Fibroblast of skin of left quadriceps (primary cell): ENCODE data around the gene CATSPERB.
"Not testable (repeated sequence)": the region's sequence is repeated elsewhere in the genome, so short reads cannot be mapped to it uniquely, and the experiment has no call there.

Experiments used
- DNase-seq, 2 experiments: peaks; one replicate each; pipeline ENCODE4 v3.0.0-alpha.2; 2013; ENCODE audit warnings: low read depth in 2 of 2

The CATSPERB gene

DNA sequence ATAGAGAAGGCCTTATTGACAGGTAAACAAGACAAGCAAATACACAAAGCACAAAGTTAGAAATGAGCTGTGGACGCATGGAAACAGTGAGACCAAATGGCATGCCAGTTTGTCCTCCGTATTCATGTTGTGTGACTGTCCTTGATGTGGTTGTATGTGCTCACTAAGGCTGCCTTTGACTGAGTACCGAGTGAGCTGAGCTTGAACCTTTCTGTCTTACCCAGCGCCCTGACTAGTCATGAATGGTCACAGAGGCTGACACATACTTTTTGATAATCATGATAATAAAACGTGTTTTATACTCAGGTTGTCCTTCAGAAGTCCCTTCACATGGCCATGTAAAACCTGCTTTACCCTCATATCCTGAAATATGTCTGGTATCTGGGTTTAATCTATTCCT lies 553 bp upstream of the CATSPERB start:
- DNase-seq: no peak

DNA sequence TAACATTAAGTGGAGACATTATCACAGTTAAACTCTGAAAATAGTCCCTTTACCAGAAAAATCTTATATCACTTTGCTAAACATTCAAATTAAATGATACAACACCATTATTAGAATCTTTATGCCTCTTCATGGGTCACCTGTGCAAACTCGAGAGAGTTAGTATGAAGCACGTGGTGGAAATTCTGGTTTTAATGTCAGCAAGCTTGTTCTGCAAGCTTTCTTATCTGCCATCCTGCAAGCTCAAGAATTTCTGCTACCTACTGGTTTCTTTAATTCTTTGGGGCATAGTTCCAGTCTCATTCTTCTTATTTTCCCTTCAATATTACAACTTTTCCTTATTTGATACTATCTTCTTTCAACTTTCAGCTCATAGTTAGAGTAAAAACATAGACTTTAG lies 868 bp downstream of the CATSPERB start:
- DNase-seq: no peak

DNA sequence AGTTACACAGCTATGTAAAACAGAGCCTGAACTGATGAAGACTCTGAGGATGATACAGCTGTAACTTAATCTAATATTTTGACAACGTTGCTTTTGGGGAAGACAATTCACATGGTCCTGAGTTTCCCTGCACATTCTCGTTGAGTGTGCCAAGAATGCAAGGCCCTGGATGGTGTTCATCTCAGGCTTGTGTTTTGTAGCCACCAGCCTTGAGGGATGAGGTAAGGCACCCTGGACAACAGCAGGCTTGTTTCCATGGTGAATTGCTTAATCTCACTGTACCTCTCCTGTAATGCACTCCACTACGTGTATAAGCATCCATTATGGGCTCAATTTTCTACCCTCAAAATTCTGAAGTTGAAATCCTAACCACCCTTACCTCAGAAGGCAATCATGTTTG lies 2.1 kb downstream of the CATSPERB start:
- no peak for DNase-seq

DNA sequence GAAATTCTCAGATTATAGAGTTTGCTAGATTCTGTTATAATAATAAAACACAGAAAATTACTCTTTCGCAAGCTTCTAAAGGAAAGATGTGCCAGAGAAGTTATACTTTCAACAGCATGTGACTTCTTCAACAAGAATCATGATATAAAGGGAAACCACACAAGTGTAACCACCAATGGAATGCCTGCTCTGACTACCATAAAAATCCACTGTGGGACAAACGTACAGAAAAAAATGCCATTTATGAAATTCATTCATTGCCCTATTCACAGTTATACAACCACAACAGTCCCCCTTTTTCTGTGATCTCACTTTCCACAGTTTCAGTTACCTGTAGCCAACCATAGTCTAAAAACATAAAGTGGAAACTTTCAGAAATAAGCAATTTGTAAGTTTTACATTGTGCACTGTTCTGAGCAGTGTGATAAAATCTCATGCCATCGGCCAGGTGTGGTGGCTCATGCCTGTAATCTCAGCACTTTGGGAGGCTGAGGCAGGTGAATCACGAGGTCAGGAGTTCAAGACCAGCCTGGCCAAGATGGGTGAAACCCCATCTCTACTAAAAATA lies 3.2 kb downstream of the CATSPERB start:
- peak in 1 of 2 experiments; percentile 10 for DNase-seq

DNA sequence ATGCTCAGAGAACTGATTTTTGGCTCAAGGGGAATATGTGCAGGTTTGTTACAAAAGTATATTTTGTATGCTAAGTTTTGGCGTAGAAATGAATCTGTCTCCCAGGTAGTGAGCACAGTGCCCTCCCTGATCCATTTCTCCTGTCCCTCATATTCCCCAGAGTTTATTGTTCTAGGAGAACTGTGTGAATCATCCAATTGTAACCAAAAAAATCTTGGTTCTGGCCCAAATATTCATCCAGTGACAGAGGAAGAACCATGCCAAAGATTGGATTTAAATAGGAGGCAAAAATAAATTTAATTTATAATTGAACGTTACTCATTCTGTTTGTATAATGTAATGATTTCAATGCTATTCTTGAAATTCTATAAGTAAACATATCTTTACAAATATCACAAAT lies 4.8 kb downstream of the CATSPERB start:
- no peak for DNase-seq

DNA sequence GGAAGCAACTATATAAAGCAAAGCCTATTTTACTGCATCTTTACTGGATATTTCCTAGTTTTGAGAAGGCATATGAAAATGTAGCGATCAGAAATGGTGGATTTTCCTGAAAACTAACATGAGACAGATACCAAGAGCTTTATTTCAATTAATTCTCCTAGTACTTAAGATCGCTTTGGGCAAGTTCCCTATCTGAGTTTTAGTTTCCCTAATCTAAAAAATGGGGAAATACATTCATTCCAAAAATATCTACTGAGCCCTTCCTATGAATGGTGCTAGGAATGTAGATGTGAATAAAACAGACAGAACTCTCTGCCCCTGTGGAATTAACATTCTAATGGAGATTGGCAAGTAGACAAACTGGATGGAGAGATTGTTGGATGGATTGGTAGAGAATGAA lies 8.4 kb downstream of the CATSPERB start:
- DNase-seq: no peak

DNA sequence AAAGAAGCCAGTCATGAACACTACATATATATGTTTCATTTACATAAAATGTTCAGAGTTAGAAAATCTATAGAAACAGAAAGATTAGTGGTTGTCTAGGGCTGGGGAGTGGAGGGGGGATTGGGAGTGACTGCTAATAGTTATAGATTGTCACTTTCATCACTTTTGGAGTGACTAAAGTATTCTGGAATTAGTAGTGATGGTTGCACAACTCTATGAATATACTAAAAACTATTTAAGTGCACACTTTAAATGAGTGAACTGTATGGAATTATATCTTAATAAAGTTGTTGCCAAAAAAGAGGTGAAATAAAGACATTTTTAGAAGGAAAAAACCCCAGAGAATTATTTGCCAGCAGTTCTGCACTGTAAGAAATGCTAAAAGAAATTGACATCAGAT lies 9.5 kb downstream of the CATSPERB start:
- no peak for DNase-seq

DNA sequence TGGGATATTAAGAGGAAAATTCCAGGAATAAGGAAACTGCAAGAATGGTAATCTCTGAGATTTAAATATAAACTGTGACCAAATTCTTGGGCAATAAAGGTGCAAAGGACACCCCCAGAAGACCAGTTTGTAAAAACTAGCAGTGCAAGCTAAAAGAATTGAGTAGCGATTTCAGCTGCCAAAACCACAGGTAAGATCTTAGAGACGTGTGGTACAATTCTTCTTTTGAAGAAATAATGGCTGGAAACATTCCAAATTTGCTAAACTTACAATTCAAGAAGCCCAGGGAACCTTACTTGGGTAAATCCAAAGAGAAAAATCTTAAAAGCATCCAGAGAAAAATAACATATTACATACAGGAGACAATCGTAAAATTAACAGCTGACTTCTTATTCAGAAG lies 12.0 kb downstream of the CATSPERB start:
- DNase-seq: no peak

DNA sequence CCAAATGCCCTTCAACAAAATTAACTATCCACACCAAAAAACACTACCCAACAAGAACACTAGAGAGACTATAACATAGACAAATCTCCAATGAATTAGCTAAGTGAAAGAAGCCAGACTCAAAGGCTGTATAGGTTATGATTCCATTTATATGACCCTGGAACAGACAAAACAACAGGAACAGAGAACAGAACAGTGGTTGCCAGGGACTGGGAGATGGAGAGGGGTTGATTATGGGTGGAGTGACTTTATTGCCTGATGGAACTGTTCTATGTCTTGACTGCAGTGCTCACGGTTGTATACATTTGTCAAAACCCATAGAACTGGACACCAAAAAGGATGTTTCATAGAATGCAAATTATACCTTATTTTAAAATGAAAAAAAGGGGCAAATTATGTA lies 14.9 kb downstream of the CATSPERB start:
- DNase-seq: no peak

DNA sequence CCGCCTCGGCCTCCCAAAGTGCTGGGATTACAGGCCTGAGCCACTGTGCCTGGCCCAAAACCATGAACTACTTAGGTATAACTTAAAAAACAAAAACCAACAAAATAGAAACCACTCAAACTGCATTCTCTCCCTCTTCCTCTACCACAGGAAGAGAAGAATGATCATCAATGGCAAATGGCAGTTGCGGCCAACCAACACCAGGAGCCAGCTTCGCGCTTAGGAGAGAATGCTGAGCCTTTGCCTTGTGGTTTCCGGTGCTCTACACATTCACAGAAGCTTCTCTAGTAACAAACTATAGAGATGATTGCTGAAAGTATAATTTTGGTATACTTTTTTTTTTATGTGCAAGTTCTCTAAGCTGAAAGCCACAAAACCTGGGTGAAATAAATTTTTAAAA lies 17.1 kb downstream of the CATSPERB start:
- DNase-seq: no peak

DNA sequence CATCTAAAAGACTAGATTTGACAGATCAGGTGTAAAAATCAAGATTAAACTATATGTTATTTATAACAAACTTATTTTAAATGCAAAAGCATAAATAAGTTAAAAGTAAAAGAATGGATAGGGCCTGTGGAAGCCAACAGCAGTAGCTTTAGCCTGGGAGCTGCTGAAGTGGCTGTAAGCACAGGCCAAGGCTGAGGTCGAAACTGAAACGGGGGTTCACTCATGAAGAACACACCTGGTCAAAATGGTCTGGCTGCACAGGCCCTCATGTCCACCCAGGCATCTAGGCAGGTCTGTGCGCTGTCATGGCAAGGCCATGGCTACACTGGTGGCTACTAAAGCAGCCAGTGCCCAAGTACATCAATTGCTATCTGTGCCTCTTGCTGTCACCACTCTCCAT lies 23.1 kb downstream of the CATSPERB start:
- DNase-seq: no peak

DNA sequence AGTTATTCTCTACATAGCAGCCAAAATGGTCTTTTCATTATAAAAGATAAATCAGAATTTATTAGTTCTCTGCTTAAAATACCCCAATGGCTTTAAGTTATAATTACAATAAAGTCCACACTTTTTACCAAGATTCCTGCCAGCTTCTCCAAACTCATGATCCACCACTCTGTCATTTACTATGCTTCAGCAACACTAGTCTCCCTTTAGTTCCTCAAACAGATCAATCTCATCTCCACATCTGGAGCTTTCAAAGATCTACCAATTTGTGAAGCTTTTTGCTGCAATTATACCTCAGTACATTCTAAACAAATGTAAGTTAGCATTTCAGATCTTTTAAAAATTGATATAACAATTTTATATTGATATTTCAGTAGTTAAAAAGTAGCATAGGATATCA lies 24.9 kb downstream of the CATSPERB start:
- no peak for DNase-seq

DNA sequence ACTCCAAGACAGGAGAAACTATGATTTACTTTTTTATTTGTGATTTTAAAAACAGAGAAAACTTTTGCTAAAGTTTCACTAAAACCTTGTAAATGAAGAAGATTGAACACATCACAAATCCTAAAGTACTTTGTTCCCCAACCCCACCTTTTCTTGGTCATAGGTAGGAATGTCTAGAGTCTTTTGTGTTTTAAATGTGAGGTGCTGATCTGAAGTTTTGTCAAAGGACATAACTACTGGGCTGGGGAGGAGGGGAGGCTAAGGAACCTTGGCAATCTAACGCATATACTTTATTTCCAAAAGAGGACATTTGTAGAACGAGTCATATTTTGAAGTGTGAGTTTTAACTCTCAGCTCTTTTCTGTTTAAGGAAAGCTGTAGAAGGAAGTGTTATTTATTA lies 37.2 kb downstream of the CATSPERB start:
- DNase-seq: no peak

DNA sequence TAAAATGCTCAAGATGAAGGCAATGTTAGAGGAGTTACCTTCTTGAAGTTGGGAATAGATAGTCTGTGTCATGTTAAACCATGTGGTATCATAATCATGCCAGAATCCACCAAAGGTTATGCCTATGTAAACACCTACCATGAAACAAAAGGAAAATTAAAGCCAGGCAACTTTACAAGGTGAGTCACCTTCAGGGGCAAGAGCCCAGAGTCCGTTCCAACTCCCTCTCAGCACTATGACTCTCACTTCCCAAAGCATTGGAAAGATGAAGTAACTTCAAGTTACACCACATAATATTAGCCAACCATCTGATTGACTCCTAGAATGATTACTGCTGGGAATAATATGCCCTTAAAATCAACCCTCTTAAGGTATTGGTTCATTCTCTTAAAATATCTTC lies 38.5 kb downstream of the CATSPERB start:
- DNase-seq: no peak

DNA sequence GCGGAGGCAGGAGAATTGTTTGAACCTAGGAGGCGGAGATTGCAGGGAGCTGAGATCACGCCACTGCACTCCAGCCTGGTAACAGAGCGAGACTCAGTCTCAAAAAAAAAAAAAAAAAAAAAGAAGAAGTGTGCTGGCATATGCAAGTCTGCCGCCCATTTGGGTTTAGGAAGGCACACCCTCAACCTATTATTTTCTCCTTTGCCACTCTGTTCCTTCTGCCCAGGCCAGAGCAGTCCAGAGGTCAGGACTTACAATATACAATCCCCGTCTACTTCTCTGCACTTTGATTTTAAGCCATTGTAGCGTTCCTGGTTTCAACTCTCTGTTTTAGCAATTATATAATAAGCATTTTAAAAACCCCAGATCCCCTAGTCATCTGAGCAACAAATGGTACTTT lies 39.8 kb downstream of the CATSPERB start:
- no peak for DNase-seq

DNA sequence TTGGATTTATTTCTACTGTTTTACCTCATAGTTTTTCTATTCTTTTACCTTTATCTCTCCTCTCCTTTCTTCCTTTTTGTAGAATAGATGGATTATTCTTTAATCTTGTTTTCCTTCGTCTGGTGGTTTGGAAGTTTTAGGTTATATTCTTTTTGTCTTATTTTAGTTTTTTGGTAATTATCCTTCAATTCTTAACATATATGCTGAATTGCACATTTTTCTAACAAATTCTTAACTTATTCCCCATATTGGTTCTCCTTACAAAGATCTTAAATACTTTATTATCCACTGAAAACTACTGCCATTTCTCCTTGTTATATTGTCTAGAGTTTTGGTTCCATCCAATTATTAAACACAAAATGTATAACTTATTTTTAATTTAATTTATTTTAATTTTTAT lies 42.3 kb downstream of the CATSPERB start:
- DNase-seq: no peak

DNA sequence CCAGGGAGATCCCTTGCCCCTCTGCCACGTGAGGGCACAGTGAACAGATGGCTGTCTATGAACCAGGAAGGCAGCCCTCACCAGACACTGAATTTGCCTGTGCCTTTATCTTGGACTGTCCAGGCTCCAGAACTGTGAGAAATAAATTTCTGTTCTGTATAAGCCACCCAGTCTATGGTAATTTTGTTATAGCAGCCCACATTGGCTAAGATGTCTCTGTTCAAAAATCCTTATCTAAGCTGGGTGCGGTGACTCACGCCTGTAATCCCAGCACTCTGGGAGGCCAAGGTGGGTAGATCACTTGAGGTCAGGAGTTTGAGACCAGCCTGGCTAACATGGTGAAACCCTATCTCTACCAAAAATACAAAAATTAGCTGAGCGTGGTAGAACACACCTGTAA lies 44.5 kb downstream of the CATSPERB start:
- not testable (repeated sequence) for DNase-seq

DNA sequence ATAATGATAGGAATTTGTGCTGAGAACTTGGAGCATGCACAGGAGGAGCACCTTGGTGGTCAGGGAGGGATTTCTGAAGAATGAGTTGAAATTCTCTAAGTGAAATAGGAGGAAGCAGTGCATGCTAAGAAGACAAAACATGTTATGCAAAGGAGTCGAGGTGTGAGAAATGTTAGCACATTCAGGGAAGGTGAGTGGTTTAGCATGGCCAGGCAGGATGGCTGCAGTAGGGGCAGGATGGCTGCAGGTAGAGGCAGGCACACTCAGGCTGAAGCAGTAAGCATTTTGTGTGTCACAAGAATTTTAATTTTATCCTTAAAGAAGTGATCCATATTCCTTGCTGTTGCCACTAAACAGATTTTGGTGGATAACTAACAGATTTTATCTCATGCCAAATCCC lies 46.3 kb downstream of the CATSPERB start:
- no peak for DNase-seq

DNA sequence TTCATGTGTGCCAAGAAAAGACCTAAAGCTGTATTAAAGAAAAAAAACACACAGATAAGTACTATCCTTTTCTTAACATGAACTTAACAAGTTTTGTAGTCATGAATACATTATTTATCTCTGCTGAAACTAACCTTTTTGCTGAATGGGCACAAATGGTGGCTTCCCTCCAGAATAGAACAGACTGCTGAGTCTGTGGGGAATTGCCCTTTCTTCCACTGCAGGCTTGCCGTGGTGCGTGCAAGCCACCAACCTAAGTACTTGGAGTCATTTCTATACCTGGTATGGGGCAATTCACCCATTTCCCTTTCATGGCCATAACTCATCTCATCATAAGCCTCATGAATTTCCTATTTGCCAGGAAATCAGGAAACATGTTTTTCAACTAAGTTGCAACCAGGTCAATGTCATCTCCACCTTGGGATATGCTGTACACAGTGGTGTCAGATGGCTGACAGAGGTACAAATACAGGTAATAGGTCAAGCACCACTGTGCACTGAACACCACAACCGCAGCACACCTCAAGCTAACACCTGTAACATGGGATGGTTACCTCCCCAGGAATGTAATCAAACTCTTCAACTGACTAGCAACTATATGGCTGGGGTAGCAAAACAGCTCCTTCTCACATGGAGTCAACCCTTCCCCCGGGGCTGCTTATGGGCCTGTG lies 49.9 kb downstream of the CATSPERB start:
- no peak for DNase-seq

DNA sequence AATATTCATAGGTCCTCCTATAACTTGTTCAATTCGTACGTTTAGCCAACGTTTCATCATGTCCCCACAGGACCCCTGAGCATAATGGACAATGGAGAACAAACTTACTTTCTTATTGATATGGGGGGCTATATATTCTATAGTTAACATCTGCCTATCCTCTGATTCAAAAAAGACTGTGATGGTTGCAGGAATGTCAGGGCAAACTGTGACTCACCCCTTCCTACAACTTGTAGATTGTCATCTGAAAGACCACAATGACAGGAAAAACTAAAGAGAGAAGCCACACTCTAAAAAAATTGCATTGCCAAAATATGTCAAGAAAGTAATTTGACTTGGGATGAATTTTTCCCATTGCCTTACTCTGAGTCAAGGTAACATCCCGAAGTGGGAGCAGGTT lies 50.8 kb downstream of the CATSPERB start:
- no peak for DNase-seq

DNA sequence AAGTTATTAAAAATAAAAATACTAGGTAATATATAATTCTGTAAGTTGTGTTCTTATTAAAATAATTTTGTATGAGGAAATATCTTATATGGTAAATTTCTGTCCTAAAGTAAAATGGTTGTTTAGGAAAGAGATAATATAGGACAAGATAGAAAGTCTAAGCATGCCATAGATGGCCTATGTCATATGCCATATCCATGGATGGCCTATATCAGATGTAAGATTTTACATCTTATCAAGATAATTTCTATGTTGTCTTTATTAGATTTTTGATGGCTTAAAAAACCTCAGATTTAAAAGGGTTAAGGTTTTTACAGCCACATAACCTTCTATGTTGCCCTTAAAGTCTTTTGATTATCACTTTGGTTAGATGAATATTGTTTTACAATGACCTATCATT lies 52.6 kb downstream of the CATSPERB start:
- no peak for DNase-seq

DNA sequence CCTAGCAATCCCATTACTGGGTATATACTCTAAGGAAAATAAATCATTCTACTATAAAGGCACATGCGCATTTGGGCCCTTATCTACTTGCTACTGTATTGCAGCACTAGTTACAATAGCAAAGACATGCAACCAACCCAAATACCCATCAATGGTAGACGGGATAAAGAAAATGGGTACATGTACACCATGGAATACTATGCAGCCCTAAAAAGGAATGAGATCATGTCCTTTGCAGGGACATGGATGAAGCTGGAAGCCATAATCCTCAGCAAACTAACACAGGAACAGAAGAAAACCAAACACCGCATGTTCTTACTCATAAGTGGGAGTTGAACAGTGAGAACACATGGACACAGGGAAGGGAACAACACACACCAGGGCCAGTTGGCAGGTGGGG lies 54.2 kb downstream of the CATSPERB start:
- not testable (repeated sequence) for DNase-seq

DNA sequence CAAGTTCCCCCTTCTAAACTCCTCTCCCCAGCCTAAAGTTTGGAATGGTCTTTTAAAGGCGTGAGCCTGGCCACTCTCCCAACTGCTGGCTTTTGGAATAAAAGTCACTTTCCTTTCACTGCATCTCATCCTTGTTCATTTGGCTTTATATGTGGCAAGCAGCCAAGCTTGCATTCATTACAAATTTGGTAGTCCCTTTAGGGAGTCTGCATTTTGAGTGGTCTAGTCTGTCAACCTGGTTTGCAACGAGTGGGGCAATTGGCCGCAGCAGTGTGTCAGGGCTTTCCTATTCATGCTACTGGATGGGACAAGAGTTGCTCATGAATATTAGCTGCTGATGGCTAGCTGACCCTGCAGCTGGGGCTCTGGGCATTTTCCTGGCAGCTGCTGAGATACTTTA lies 57.0 kb downstream of the CATSPERB start:
- no peak for DNase-seq

DNA sequence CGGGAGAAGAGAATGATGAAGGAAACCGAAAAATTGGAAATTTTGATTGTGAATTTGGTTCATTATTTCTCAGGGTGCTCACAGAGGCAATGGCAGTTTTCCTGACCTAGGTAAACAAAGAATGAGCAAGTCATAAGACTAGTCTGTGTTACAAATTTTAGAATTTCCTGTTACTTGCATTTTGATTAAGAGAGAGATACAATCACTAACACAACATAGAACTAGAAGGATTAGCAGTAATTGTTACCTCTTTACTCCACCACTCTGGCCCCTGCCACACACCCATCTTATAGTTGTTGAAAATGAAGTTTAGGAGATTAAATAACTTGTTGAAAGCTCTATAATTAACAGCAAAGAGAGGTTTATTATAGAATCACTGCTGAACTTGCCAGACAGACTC lies 62.0 kb downstream of the CATSPERB start:
- no peak for DNase-seq
